Esophagus squamous epithelium (tissue), 4 donors: ENCODE measurements around the gene DYRK1B.

Experiments used
- POLR2A ChIP-seq, 4 donors: fragments of 450-650 bp; IDR thresholded peaks; one replicate each; pipeline ENCODE4 v1.6.1; 2017; ENCODE audit warnings: antibody characterized with exemption in 4 of 4, mild to moderate bottlenecking in 4 of 4, moderate library complexity in 3 of 4
- TF ChIP-seq, protein P1 (sequence below), 6 experiments: fragments of 450-650 bp in 4 of 6; fragments of 200-600 bp in 2 of 6; sonication (generic) in 2 of 6; IDR thresholded peaks; one replicate each; pipeline ENCODE4 v1.5.1; 2016 to 2019; ENCODE audit warnings: antibody characterized with exemption in 6 of 6, mild to moderate bottlenecking in 4 of 6, moderate library complexity in 4 of 6

DNA sequence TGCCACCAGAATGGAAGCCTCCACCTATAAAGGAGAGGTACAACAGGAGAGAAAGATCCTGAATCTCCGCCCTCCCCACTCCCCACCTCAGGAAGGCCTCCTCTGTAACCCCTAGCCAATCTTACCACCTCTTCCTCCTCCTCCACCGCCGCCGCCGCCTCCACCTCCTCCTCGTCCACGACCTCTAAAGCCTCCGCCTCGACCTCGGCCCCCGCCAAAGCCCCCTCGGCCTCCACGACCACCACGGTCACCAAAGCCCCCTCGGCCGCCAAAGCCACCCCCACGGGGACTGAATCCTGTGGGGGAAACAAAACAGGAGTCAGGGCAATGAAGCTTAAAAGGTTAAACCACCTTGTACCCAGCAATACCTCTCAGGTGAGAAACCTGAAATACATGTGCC is 6.5 kb upstream of the DYRK1B start:
- TF ChIP-seq, protein P1, sequence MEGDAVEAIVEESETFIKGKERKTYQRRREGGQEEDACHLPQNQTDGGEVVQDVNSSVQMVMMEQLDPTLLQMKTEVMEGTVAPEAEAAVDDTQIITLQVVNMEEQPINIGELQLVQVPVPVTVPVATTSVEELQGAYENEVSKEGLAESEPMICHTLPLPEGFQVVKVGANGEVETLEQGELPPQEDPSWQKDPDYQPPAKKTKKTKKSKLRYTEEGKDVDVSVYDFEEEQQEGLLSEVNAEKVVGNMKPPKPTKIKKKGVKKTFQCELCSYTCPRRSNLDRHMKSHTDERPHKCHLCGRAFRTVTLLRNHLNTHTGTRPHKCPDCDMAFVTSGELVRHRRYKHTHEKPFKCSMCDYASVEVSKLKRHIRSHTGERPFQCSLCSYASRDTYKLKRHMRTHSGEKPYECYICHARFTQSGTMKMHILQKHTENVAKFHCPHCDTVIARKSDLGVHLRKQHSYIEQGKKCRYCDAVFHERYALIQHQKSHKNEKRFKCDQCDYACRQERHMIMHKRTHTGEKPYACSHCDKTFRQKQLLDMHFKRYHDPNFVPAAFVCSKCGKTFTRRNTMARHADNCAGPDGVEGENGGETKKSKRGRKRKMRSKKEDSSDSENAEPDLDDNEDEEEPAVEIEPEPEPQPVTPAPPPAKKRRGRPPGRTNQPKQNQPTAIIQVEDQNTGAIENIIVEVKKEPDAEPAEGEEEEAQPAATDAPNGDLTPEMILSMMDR (IDR thresholded peaks at IDR 0.05) = no peak
- TF ChIP-seq POLR2A (IDR thresholded peaks at IDR 0.05) = no peak
